Measurements from ENCODE around the gene HS6ST2. TPM values are rescaled to one million over a fixed set of nuclear protein-coding genes. Genes with fewer than 3 reads are reported as not detected.

The HS6ST2 gene
- polyA plus RNA-seq, 1 donor (not counting 4 experiments of a cell fraction or from before 2014, with no cell fraction given) = 0.43 TPM

DNA sequence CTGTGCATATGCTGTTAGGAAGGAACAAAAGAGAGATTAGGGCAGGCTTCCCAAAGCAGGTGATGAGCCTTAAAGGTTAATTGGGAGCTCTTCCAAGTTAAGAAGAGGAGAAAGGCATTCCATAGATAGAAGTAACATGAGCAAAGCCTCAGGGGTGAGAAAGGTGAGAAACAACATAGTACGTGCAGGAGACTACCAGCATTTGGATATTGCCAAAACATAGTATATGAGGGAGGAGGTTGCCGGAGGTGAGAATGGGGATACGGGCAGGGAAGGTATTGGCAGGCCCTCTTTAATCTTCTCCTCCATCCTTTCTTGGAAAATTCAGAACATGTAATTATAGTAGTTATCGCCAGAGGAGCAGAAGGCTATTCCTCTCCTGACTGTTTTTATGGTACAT is 373.5 kb downstream of the HS6ST2 start:
- H3K9me3 ChIP-seq (ENCODE audit: control insufficient read depth, low read depth, low read length) = no peaks in the 10 kb centered on the region
- no peaks in the 10 kb centered on the region for H3K79me2 ChIP-seq (ENCODE audit: control insufficient read depth, insufficient read depth, low read length)
- no peak overlapping the region for H2AFZ ChIP-seq (ENCODE audit: control insufficient read depth, low read length)
- H3K9ac ChIP-seq (ENCODE audit: control insufficient read depth, extremely low read depth, insufficient read depth, low read length) = no peak overlapping the region
- no peak overlapping the region for H3K27ac ChIP-seq (ENCODE audit: control insufficient read depth, insufficient read depth, low read length)
- H3K4me1 ChIP-seq (ENCODE audit: control insufficient read depth, extremely low read depth, insufficient read depth, low read length) = no peaks in the 10 kb centered on the region
- DNase-seq (ENCODE audit: low read depth, low spot score) (no peak), FAIRE-seq (no peak)
- no peaks in the 10 kb centered on the region for H3K27me3 ChIP-seq (ENCODE audit: control insufficient read depth, extremely low read depth, insufficient read depth, low read length)
- no peak overlapping the region for H3K4me2 ChIP-seq (ENCODE audit: control insufficient read depth, extremely low read depth, insufficient read depth, low read depth, low read length)
- H4K20me1 ChIP-seq (ENCODE audit: control insufficient read depth, extremely low read depth, insufficient read depth, low read length) = no peaks in the 10 kb centered on the region
- H3K36me3 ChIP-seq (ENCODE audit: control insufficient read depth in 2 of 2, extremely low read depth in 1 of 2, insufficient read depth in 2 of 2, low read length in 2 of 2) = no peaks in the 10 kb centered on the region
- dilution Hi-C loops (cut with MboI; ENCODE audit: extremely low pct_ligation_motif_present, low sequenced_read_pairs) = no loop called here
- TF ChIP-seq, protein P1, sequence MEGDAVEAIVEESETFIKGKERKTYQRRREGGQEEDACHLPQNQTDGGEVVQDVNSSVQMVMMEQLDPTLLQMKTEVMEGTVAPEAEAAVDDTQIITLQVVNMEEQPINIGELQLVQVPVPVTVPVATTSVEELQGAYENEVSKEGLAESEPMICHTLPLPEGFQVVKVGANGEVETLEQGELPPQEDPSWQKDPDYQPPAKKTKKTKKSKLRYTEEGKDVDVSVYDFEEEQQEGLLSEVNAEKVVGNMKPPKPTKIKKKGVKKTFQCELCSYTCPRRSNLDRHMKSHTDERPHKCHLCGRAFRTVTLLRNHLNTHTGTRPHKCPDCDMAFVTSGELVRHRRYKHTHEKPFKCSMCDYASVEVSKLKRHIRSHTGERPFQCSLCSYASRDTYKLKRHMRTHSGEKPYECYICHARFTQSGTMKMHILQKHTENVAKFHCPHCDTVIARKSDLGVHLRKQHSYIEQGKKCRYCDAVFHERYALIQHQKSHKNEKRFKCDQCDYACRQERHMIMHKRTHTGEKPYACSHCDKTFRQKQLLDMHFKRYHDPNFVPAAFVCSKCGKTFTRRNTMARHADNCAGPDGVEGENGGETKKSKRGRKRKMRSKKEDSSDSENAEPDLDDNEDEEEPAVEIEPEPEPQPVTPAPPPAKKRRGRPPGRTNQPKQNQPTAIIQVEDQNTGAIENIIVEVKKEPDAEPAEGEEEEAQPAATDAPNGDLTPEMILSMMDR (optimal IDR thresholded peaks at IDR 0.05 in 1 of 3, IDR thresholded peaks at IDR 0.05 in 1 of 3, conservative IDR thresholded peaks at IDR 0.05 in 1 of 3; ENCODE audit: extremely low read depth in 1 of 3, insufficient read depth in 2 of 3, low read length in 3 of 3) = no peak
- no peak for TF ChIP-seq EZH2 (IDR thresholded peaks at IDR 0.05; ENCODE audit: low read length)
- H3K9me1 ChIP-seq (ENCODE audit: control insufficient read depth, extremely low read depth, insufficient read depth, low read length) = no peaks in the 10 kb centered on the region
- no peak overlapping the region for H3K4me3 ChIP-seq (ENCODE audit: control insufficient read depth in 2 of 3, extremely low read depth in 1 of 3, insufficient read depth in 2 of 3, low read depth in 1 of 3, low read length in 3 of 3)

DNA sequence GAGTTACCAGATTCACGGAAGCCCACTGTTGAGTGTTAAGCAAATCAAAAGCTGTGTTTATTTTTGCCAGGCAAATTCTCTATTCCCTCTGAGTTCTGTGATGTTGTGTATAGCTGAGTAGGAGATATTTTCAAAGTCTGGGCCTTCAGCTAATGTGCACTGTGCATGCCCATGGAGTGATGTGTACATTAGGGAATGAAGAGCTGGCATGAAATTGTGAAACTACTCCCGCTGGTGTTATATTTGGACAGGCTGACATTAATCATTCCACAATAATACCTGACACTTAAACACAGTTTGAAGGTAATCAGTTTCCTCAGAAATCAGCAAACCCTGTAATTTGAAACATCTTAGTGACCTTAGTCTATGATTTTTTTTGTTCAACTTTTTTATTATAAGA is 381.5 kb downstream of the HS6ST2 start:
- Histone ChIP-seq H2AFZ (ENCODE audit: control insufficient read depth, low read length) (no peak overlapping the region), H3K9ac (ENCODE audit: control insufficient read depth, extremely low read depth, insufficient read depth, low read length) (no peak overlapping the region), H3K27me3 (ENCODE audit: control insufficient read depth, extremely low read depth, insufficient read depth, low read length) (peaks cover 6% of the 10 kb centered on the region), H3K36me3 (ENCODE audit: control insufficient read depth in 2 of 2, extremely low read depth in 1 of 2, insufficient read depth in 2 of 2, low read length in 2 of 2) (no peaks in the 10 kb centered on the region), H3K4me2 (ENCODE audit: control insufficient read depth, extremely low read depth, insufficient read depth, low read depth, low read length) (no peak overlapping the region), H3K4me1 (ENCODE audit: control insufficient read depth, extremely low read depth, insufficient read depth, low read length) (no peaks in the 10 kb centered on the region), H3K9me1 (ENCODE audit: control insufficient read depth, extremely low read depth, insufficient read depth, low read length) (no peaks in the 10 kb centered on the region), H3K9me3 (ENCODE audit: control insufficient read depth, low read depth, low read length) (no peaks in the 10 kb centered on the region), H3K4me3 (ENCODE audit: control insufficient read depth in 2 of 3, extremely low read depth in 1 of 3, insufficient read depth in 2 of 3, low read depth in 1 of 3, low read length in 3 of 3) (no peak overlapping the region), H4K20me1 (ENCODE audit: control insufficient read depth, extremely low read depth, insufficient read depth, low read length) (no peaks in the 10 kb centered on the region), H3K79me2 (ENCODE audit: control insufficient read depth, insufficient read depth, low read length) (no peaks in the 10 kb centered on the region), H3K27ac (ENCODE audit: control insufficient read depth, insufficient read depth, low read length) (no peak overlapping the region)
- dilution Hi-C loops (cut with MboI; ENCODE audit: extremely low pct_ligation_motif_present, low sequenced_read_pairs) = no loop called here
- FAIRE-seq (no peak), DNase-seq (ENCODE audit: low read depth, low spot score) (no peak)
- TF ChIP-seq EZH2 (IDR thresholded peaks at IDR 0.05; ENCODE audit: low read length) = no peak
- TF ChIP-seq, protein P1 (optimal IDR thresholded peaks at IDR 0.05 in 1 of 3, IDR thresholded peaks at IDR 0.05 in 1 of 3, conservative IDR thresholded peaks at IDR 0.05 in 1 of 3; ENCODE audit: extremely low read depth in 1 of 3, insufficient read depth in 2 of 3, low read length in 3 of 3) = no peak

Small RNAs within 50 kb of the gene (small RNA-seq; reads per million reads assigned to genes)
- gene RNU6-98P (ENCODE audit: insufficient read length in 3 of 3, low read depth in 3 of 3, low replicate concordance in 1 of 3) = 0 to 0.67 (median 0.25) reads per million in 3 experiments
- gene Z82205.1 (ENCODE audit: insufficient read length in 3 of 3, low read depth in 3 of 3, low replicate concordance in 1 of 3) = 0 reads per million in 3 experiments

Other genes with a start within 250 kb of the HS6ST2 start
- not detected in 3 replicates for gene USP26, start 138.5 kb upstream of the HS6ST2 start, polyA plus RNA-seq